ENCODE data around the gene MAP3K3. TPM values are rescaled to one million over a fixed set of nuclear protein-coding genes. Genes with fewer than 3 reads are reported as not detected.

The MAP3K3 gene
- total and polyA plus RNA-seq, 10 of the 15 experiments (the other 5 are each of a cell fraction or from before 2014, with no cell fraction given), result 1.6 to 24.1 (median 15.0) TPM

DNA sequence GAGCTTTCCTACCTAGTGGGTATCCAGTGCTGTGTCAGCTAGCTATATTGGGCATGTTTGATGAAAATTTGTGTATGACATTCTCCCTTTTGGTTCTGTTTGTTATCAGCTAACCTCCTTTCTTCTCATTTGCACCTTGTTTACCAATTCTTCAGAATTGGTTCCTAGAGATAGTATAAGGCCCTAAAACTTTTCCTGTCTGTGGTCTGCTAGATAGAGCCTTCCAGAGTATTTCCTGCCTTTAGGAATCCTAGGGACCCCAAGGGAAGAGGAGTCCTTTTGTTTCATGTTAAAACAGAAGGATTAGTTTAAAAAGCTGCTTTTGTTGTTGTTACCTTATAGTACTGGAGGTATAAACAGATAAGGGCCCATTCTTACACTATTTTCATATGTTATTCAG lies 11.5 kb downstream of the MAP3K3 start:
- no peak for FAIRE-seq
- Histone ChIP-seq H3K9ac (ENCODE audit: control insufficient read depth, insufficient read depth, low read length) (no peak overlapping the region), H3K4me2 (ENCODE audit: control insufficient read depth, insufficient read depth) (no peak overlapping the region), H3K27ac (ENCODE audit: control insufficient read depth, insufficient read depth) (no peak overlapping the region), H3K36me3 (ENCODE audit: control insufficient read depth in 2 of 2, insufficient read depth in 2 of 2, low read length in 1 of 2) (peaks cover 6 to 14% of the 10 kb centered on the region in 2 experiments), H3K79me2 (ENCODE audit: control insufficient read depth, insufficient read depth, low read length) (no peaks in the 10 kb centered on the region; the same call in none of the 2 replicates), H3K9me3 (replicated peaks; ENCODE audit: control insufficient read depth, insufficient read depth, low read length) (no peaks in the 10 kb centered on the region), H3K4me3 (no peak overlapping the region), H3K27me3 (replicated peaks in 1 of 2; ENCODE audit: control insufficient read depth in 2 of 2, insufficient read depth in 2 of 2, low read length in 1 of 2) (no peaks in the 10 kb centered on the region), H2AFZ (ENCODE audit: control insufficient read depth, low read depth, low read length) (no peak overlapping the region), H4K20me1 (ENCODE audit: control insufficient read depth, insufficient read depth) (no peaks in the 10 kb centered on the region), H3K4me1 (ENCODE audit: control insufficient read depth, insufficient read depth, low read length) (no peaks in the 10 kb centered on the region)
- ChIA-PET CTCF (interaction anchor here (0.7 to 1.3 kb wide), 2 partner anchors 12 to 55 kb away, joined by 3 read pairs; partner anchors contain the start of gene MAP3K3), RAD21 (ENCODE audit: unreplicated experiment) (no interaction called here), POLR2A (interaction anchor here (0.5 to 1.5 kb wide), 4 partner anchors 12 to 49 kb away, joined by 3 to 4 read pairs (median 3); partner anchors contain the start of gene MAP3K3), SMC1A (ENCODE audit: uncharacterized antibody, unreplicated experiment) (interaction anchor here (1.1 kb wide), 1 partner anchor 8 kb away, joined by 4 read pairs; no protein-coding TSS in a partner anchor)
- in situ Hi-C loops (cut with MboI) (no loop called here), intact Hi-C loops (cut with micrococcal nuclease; ENCODE audit: unreplicated experiment) (no loop called here)
- TF ChIP-seq WRNIP1 (IDR thresholded peaks at IDR 0.05; ENCODE audit: borderline replicate concordance, low read depth, low read length) (no peak), ESRRA (IDR thresholded peaks at IDR 0.05; ENCODE audit: low read length) (no peak), USF2 (IDR thresholded peaks at IDR 0.05; ENCODE audit: borderline replicate concordance, low read depth, low read length) (no peak)
- TF ChIP-seq, protein P1, sequence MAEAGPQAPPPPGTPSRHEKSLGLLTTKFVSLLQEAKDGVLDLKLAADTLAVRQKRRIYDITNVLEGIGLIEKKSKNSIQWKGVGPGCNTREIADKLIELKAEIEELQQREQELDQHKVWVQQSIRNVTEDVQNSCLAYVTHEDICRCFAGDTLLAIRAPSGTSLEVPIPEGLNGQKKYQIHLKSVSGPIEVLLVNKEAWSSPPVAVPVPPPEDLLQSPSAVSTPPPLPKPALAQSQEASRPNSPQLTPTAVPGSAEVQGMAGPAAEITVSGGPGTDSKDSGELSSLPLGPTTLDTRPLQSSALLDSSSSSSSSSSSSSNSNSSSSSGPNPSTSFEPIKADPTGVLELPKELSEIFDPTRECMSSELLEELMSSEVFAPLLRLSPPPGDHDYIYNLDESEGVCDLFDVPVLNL (IDR thresholded peaks at IDR 0.05; ENCODE audit: low read depth, low read length), result no peak
- TF ChIP-seq, protein P2, sequence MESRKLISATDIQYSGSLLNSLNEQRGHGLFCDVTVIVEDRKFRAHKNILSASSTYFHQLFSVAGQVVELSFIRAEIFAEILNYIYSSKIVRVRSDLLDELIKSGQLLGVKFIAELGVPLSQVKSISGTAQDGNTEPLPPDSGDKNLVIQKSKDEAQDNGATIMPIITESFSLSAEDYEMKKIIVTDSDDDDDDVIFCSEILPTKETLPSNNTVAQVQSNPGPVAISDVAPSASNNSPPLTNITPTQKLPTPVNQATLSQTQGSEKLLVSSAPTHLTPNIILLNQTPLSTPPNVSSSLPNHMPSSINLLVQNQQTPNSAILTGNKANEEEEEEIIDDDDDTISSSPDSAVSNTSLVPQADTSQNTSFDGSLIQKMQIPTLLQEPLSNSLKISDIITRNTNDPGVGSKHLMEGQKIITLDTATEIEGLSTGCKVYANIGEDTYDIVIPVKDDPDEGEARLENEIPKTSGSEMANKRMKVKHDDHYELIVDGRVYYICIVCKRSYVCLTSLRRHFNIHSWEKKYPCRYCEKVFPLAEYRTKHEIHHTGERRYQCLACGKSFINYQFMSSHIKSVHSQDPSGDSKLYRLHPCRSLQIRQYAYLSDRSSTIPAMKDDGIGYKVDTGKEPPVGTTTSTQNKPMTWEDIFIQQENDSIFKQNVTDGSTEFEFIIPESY (IDR thresholded peaks at IDR 0.05), result no peak
- DNase-seq (ENCODE audit: low read depth, low spot score), result no peak
- no TSS peak for BruUV-seq (replicated peaks)
- ATAC-seq, result no peak

All from GM12878 (cell line).